GM21786 (cell line): ENCODE measurements around the gene SPOPL.
"Not testable (repeated sequence)": the region's sequence is repeated elsewhere in the genome, so short reads cannot be mapped to it uniquely, and the experiment has no call there.

Experiments used
- ATAC-seq: cut with Tn5 transposase; IDR thresholded peaks from one replicate; pipeline ENCODE4 v1.9.1; 2021; ENCODE audit not compliant: unreplicated experiment

The SPOPL gene

GRCh38 chr2:138501425-138502254 is at the start of gene SPOPL:
TSS of gene SPOPL (plus strand) at chr2:138501770. CDS start at chr2:138550217, 48,447 bp downstream.
- ATAC-seq, result peak; percentile 61

GRCh38 chr2:138452324-138452723 is 49.2 kb upstream of the SPOPL start:
- no peak for ATAC-seq

GRCh38 chr2:138453815-138454214 is 47.8 kb upstream of the SPOPL start:
- ATAC-seq, result no peak

- ATAC-seq, result no peak
Observed at GRCh38 chr2:138454761-138455160, 46.8 kb upstream of the SPOPL start.

GRCh38 chr2:138455275-138455674 is 46.3 kb upstream of the SPOPL start:
- no peak for ATAC-seq

GRCh38 chr2:138455691-138456090 is 45.9 kb upstream of the SPOPL start:
- ATAC-seq, result no peak

- ATAC-seq, result not testable (repeated sequence)
Observed at GRCh38 chr2:138462689-138463088, 38.9 kb upstream of the SPOPL start.

- no peak for ATAC-seq
Observed at GRCh38 chr2:138468617-138469016, 33.0 kb upstream of the SPOPL start.

- ATAC-seq, result no peak
Observed at GRCh38 chr2:138469411-138469810, 32.2 kb upstream of the SPOPL start.

GRCh38 chr2:138470941-138471340 is 30.6 kb upstream of the SPOPL start:
- ATAC-seq, result no peak

GRCh38 chr2:138474100-138474825 is 27.3 kb upstream of the SPOPL start:
- no peak for ATAC-seq

- peak; percentile 87 for ATAC-seq
Observed at GRCh38 chr2:138475277-138475776, 26.2 kb upstream of the SPOPL start.

GRCh38 chr2:138476186-138476585 is 25.4 kb upstream of the SPOPL start:
- no peak for ATAC-seq

- no peak for ATAC-seq
Observed at GRCh38 chr2:138476940-138477339, 24.6 kb upstream of the SPOPL start.

- not testable (repeated sequence) for ATAC-seq
Observed at GRCh38 chr2:138482796-138483195, 18.8 kb upstream of the SPOPL start.

- no peak for ATAC-seq
Observed at GRCh38 chr2:138485019-138485418, 16.6 kb upstream of the SPOPL start.

- ATAC-seq, result no peak
Observed at GRCh38 chr2:138486363-138487198, 15.0 kb upstream of the SPOPL start.

- no peak for ATAC-seq
Observed at GRCh38 chr2:138490673-138491494, 10.7 kb upstream of the SPOPL start.

GRCh38 chr2:138491495-138491862 is 10.1 kb upstream of the SPOPL start:
- no peak for ATAC-seq

GRCh38 chr2:138492160-138492559 is 9.4 kb upstream of the SPOPL start:
- no peak for ATAC-seq
